UCSD-AML1 (cell line): ENCODE results near the gene TOP3A.

ENCODE experiments used
- DNase-seq: peaks from one replicate; lab custom pipeline; 2025; ENCODE audit not compliant: unreplicated experiment; lab: John Stamatoyannopoulos, UW

Gene TOP3A

DNA sequence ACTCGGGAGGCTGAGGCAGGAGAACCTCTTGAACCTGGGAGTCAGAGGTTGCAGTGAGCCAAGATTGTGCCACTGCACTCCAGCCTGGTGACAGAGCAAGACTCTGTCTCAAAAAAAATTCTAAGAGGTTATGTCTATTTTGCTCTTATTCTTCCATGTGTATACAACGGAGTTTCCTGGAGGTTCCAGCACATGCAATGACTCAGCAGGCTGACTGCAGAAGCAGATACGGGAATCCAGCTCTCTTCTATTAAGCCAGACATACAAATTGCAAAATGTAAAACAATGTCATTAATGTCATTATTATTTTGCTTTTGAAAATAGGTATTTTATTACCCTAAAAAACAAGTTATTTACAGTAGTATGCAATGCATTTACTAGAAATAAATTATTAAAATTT lies 35.9 kb downstream of the TOP3A start:
- no peak for DNase-seq

DNA sequence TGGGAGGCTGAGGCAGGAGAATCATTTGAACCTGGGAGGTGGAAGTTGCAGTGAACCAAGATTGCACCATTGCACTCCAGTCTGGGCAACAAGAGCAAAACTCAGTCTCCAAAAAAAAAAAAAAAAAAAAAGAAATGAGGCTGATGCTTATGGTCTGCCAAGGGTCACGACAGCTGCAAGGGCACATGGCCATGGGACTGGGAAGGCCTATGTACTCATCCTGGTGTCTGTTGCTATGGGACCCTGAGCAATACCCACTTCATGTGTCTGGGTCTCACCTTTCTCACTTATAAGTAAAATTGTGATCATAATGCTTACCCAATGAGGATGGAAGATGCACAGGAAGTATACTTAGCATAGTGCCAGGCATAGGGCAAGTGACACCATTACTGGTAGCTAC lies 37.7 kb downstream of the TOP3A start:
- DNase-seq = no peak

DNA sequence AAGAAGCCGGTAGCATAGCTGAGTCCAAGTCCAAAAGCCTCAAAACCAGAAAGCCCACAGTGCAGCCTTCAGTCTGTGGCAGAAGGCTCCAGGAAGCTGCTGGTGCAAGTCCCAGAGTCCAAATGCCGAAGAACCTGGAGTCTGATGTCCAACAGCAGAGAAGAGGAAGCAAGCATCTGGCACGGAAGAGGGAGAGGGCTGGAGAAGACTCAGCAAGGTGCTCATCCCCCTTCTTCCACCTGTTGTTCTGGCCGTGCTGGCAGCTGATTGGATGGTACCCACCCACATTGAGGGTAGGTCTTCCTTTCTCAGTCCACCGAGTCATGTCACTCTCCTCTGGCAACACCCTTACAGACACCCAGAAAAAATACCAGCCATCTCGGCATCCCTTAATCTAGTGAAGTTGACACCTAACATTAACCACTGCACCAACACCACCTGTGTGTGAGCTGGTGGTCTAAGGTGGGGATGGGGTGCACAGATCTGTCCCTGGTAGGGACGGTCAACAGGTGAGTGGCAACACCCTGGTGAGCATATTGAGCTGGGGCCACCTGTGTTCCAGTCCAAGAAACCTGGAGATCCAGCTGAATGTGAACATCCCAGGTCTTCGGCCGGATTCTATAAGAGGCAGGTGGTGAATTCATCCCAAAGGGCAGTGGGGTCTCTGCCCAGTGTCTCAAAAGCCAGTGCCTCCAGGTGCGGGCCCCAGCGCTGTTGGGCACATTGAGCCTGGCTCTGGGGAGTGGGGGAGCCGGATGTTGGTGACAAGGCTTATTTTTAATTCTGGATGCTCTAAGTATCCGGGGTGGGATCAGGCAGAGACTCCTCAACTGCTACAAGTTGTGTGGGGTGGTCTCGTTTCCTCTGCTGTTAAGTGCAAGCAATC lies 44.5 kb downstream of the TOP3A start:
- no peak for DNase-seq

DNA sequence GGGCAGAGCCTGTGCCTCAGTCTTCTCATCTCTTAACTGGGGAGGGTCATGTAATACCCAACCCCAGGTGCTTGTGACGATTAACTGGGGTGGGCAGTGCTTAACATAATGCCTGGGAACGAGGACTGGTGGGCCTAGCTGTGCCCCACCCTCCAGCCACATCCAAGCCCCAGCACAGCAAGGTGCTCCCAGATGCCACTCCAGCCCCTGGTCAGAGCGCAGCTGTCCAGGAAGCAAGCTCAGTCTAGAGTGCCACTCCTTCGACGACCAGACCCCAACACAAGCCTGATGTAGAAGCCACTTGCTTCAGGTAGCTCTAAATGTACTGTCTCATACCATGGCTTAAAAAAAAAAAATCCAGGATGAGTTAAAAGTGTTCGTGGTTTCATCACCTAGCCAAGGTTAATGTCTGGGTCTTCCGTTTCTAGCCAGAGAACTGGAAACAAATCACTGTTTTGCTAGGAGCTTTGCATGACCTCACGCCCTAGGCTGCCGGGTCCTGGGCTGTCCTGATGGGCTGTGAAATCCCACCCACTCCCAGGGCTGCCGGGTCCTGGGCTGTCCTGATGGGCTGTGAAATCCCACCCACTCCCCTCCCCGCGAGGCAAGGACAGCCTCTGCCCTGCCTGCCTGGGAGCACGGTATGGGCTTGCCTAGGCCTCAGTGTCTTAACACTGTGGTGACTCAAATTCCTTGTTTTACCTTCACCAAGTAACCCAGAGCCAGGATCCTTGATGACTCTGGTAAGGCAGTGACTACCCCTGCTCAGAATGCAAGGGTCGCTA lies 46.7 kb downstream of the TOP3A start:
- DNase-seq = no peak

DNA sequence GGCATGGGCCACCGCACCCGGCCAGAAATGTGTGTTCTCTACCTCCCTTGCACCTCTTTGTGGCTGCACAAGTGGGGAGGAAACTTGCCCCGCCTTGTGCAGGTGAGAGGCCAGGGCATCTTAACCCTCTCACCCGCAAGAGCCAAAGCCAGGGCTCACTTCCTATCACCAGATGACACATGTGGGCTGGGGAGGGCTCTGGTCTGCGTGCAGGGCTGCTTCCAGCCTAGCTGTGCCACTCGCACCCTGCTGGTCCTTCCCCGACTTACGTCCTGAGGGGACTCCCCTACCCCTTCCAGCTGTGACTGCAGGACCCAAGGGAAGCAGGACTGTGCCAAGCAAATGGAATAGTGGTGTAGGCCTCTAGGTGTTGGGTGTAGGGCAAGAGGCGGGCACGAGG lies 47.4 kb downstream of the TOP3A start:
- DNase-seq = no peak

DNA sequence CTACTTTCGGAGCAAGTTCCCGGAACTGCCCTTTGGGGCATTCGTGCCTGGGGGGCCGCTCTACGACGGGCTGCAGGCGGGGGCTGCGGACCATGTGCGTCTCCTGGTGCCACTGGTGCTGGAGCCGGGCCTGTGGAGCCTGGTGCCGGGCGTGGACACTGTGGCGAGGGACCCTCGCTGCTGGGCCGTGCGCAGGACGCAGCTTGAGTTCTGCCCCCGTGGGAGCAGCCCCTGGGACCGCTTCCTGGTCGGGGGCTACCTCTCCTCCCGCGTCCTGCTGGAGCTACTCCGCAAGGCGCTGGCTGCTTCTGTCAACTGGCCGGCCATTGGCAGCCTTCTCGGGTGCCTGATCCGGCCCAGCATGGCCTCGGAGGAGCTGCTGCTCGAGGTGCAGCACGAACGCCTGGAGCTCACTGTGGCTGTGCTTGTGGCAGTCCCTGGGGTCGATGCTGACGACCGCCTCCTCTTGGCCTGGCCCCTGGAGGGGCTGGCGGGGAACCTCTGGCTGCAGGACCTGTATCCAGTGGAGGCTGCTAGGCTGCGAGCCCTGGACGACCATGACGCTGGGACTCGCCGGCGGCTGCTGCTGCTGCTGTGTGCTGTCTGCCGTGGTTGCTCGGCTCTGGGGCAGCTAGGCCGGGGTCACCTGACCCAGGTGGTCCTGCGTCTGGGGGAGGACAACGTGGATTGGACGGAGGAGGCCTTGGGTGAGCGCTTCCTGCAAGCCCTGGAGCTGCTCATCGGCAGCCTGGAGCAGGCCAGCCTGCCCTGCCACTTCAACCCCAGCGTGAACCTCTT lies 50.7 kb downstream of the TOP3A start:
- no peak for DNase-seq

DNA sequence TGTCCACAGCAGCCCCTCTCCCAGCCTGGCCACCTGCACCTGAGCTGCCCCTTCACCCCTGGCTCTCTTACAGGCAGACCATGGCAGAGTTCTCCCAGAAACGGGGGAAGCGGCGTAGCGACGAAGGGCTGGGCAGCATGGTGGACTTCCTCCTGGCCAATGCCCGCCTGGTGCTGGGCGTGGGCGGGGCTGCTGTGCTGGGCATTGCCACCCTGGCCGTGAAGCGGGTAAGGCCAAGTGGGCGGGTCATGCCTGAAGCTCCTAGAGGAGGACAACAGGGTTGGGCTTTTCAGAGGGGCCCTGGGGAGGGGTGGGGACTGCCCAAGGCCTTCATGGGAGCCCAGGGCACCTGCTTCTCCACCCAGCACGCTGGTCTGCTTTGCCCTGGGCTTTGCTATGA lies 52.2 kb downstream of the TOP3A start:
- no peak for DNase-seq

DNA sequence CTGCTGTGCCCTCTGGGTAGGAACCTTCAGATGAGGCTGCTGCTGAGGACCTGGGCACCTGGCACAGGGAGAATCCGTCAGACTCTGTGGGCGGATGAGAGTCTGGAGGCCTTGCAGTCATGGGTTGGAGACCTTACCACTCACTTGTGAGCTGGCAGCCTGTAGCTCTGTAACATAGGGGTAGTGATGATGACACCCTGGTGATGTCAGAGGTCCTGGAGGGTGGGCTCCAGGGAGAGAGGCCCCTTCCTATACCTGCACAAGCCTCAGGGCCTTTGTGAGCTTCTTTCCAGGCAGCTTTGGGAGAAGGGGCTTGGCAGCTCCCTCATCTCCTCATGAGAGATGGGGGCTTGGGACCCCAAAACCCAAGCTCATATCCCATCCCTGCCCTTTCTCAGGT lies 52.7 kb downstream of the TOP3A start:
- DNase-seq = no peak

DNA sequence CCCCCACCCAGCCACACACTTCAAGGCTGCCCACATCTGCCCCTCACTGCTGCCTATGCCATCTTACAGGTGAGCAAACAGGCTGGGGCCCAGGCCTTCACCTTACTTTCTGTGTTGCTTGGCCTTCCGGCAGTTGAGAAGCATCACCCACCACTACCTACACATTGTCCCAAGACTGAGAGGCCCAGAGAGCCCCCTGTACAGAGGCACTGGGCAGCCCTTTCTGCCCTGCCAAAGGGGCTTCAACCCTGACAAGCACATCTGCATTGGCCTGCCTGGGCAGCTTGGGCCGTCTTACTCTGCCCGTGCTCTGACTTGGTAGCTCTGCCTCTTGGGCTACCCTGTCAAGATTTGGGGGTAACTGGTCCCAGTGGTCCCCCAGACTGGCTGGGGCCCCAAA lies 53.1 kb downstream of the TOP3A start:
- no peak for DNase-seq

DNA sequence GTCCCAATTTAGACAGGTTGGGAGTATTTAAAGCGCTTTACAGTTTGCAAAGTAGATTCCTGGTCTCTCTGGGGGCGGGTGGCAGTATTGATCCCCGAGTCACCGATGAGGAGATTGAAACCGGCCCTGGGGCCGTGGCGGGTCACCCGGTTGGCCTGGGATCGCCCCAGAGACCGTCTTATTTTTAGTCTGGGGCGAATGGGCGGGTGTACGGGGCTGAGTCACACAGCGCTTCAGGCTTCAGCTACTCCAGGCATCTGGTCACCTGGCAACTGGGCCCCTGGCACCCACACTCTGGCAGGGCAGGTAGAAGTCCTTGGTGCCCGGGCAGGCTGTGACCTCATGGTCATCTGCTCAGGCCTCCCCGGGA lies 53.7 kb downstream of the TOP3A start:
- DNase-seq = peak; percentile 44

DNA sequence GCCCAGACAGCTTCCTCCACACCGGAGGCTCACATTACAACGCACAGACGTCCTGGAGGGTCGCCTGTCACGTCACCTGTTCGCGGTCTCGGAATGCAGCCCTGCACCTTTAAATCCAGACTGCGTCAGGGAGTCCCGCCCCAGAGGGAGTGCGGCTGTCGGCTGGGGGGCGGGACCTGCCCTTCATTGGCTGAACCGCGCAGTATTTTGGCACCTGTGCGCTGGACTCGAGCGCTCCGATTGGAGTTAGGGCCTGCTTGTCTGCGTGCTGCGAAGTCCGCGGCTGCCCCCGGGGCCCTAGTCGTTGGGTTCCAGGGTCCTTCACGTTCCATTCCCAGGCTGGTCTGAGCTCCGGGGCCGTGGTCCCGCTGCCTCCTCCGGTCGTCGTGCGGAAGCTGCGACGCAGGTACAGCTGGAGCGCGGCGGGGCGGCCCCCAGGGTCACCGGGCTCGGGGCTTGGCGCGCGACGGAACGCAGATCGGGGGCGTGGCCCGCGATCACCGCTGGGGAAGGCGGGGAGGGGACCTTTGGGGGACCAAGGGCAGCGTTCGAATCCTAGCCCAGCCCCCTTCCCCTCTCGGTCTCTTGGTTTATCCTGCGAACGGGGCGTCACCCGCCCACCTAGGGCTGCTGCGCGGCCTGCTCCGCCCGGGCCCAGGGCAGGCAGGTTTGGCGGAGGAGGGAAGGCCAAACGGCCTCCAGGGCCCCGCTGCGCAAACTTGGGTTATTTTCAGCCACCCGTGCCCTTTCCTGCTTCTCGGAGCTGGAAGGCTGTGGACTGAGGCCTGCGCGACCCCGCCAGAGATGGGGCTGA lies 54.3 kb downstream of the TOP3A start, which contains the start of gene MIEF2:
MIEF2 (plus strand) TSS at position 331 of the 814 bp plus-strand sequence. CDS start 2,059 bp downstream, outside the sequence.
- DNase-seq = peak; percentile 90

DNA sequence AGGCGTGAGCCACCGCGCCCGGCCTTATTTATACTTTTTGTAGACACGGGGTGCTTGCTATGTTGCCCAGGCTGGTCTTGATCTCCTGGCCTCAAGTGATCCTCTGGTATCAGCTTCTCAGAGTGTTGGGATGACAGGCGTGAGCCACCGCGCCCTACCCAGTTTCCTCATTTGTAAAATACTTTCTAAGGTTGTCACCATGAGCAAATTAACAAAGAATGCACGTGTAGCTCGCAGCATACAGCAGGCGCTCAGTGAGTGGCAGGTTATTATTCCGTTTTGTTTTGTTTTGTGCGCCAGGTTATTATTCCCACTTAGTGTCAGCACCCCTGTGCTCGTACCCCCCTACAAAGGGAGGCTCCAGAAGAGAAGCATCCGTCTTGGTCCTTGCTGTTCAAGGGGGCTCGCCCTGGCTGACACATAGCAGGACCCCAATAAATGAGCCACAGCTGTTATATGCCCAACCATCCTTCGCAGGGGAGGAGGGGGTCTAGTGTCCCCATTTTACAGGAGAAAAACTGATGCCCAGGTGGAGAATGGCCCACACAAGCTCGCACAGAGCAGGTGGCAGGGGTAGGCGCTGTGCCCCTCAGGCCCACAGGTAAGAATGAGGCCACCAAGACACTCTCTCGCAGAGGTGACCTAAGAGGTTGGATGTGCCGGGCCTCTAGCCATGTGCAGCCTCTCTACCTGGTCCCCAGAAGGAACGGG lies 55.0 kb downstream of the TOP3A start:
- DNase-seq = no peak

DNA sequence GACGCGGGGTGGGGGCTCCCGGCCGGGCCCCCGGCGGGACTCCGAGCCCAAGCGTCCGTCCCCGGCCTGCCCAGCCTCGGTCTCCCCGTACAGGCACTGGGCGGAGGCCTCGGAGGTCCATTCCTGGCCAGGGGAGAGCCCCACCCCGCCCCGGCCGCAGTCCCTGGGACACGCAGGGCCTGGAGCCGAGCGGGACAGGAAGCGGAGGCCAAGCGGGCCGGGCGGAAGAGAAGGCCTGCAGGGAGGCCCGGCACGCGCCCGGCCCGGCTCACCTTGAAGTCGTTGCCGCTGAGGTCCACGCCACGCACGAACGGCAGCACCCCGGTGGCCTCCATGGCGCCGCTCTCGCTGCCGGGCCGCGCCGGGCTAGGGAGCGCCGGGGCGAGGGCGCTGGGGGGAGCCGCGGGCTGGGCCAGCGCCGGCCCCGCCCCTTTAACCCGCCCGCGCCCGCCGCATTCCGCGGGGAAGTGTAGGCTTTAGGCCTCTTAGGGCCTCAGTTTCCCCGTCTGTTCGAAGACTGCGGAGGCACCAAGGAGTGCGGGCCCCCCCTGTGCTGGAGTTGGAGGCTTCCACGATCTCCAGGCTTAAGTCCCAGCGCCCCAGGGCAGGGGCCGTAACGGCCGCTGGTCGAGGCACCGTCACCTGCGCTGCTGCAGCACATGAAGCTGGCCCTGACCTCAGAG lies 56.3 kb downstream of the TOP3A start, which contains the start of gene FLII:
FLII (minus strand) TSS at position 383 of the 683 bp plus-strand sequence; CDS start at position 335, 48 bp downstream.
- DNase-seq = peak; percentile 65

DNA sequence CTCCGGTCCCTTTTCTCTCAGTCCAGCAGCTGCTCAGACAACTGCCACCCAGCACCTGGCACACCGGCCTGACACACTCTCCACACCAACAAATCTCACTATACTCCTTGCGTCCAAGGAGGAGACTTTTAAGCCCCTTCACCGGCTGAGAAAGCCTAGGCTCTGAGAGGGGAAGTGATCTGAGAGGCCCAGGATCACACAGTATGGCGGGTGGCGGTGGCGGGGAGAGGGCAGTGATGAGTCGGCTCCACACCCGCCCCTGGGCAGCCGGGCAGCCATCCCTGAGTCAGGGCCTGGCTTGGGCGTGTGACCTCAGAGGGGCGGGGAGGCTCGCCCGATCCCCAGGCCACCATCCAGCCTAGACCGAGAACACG lies 56.8 kb downstream of the TOP3A start:
- peak; percentile 82 for DNase-seq

DNA sequence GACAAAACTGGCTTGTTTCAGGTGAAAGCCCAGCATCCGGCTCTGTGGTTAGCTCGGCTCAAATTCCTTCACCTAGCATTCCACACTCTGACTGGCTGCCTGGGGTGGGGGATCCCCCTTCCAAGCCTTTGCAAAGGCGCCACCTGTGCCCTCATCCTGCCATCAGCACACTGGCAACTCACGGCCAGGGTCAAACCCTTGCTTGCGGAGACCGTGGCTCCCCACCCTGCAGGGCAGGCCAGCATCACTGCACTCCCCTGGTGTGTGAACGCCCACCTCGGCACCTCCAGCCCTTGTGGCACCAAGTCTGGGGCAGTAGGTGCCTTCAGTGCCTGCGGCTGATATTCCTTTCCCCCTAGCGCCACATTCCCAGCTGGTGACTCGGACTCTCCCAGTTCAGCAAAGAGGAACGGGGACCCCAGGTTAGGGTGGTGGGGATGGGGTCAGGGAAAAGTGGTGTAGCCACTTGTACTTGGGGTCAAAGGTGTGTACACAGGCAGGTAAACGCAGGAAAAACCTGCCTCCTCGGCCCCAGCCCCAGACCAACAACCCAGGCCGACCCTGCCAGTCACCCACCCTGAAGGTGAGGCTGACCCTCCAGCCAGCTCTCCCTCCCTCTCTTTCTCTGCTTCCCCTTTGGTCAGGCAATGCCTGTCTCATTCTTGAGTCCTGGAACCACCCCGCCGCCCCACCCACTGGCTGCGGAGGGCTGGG lies 57.4 kb downstream of the TOP3A start:
- DNase-seq = no peak

DNA sequence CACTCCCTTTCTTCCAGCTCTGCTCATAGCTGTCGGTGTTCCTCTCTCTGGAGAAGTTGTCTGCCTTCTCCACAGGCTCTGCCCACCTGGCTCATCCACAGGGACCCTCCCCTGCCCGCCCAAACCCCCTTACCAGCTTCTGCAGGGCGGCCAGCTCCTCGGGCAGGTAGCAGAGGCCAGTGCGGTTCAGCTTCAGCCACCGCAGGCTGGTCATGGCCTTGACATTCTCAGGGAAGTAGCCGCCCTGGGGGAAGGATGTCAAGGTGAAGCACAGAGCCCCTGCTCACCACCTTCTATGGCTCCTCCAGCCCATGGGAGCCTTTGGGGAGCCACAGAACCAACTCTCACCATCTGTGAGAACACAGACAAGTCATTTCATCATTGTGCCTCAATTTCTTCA lies 58.0 kb downstream of the TOP3A start:
- DNase-seq = no peak

DNA sequence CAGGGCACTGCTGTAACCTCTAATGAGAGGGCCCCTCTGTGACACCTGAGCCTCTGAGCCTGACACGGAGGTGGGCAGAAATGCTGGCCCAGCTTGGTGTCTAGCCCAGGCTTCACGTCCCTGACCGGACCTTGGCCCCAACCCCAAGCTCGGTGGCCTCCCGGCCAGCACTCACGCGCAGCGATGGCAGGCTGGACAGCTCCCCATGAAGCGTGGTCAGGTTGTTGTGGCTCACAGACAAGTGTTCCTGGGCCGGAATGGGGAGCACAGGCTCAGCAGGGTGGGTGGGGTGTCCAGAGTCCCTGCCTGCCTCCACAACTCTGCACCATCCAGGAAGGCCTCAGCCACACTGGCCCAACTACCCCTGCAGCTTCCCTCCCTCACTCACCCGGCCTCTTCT lies 58.4 kb downstream of the TOP3A start:
- no peak for DNase-seq

DNA sequence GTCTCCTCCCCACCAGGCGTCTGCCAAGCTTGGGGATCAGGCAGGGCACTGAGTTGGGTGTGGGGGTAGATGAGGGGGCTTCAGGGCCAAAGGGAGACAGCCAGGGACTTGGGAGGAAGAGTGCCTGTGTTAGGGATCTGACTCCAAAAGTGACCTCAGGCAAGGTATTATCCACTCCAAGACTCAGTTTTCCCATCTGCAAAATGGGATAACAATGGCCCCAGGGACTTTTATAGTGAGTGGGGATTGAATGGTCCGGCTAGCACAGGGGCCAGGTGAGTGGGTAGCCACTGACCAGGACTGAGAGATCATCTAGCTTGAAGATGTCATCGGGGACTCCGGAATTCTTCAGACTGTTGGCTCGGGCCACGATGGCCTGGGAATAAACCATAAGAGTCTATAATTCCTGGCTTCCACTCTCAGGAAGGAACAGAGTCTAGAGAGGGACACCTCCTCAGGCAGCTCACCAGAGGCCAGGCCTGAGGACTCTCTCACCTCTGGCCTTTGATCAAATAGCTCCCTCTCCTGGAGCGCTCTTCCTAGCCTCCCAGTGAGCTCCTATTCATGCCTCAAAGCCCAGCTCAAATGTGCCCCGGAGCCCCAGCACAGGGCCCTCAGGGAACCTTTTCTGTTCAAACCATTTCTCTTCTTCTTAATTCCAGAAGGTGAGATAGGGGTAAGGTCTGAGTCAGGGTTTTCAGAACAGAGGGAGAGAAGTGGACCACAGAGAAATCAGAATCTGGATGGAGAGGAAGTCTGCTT lies 59.7 kb downstream of the TOP3A start:
- no peak for DNase-seq
